Natural killer cell (primary cell): ENCODE results near the gene RAB9B. TPM values are rescaled to one million over a fixed set of nuclear protein-coding genes. Genes with fewer than 3 reads are reported as not detected.

Experiments used
- ATAC-seq, 3 donors: fragments of 150-1000 bp in 2 of 3; fragments of 200-7000 bp in 1 of 3; cut with Tn5 transposase; 1 replicate in 1 of 3; 2 replicates in 2 of 3; pipeline ENCODE4 v1.10.0; 2021; ENCODE audit warnings: mild to moderate bottlenecking in 2 of 3, moderate library complexity in 2 of 3
- DNase-seq, 2 donors: peaks; one replicate each; pipeline versions ENCODE4 v3.0.0 to v3.0.0-alpha.2; 2013 to 2021; ENCODE audit warnings: mixed read lengths in 1 of 2
- H3K27ac ChIP-seq: one replicate; pipeline ENCODE4 v1.5.1; 2013; ENCODE audit warnings: mild to moderate bottlenecking, low read length
- H3K27me3 ChIP-seq: one replicate; pipeline ENCODE4 v1.6.1; 2013; ENCODE audit warnings: low read length; ENCODE audit not compliant: control insufficient read depth, insufficient read depth
- H3K36me3 ChIP-seq: one replicate; pipeline ENCODE4 v1.6.1; 2013; ENCODE audit warnings: low read length; ENCODE audit not compliant: control insufficient read depth, insufficient read depth
- H3K4me1 ChIP-seq: one replicate; pipeline ENCODE4 v1.6.1; 2013; ENCODE audit warnings: low read length; ENCODE audit not compliant: control insufficient read depth, insufficient read depth
- H3K4me3 ChIP-seq: one replicate; pipeline ENCODE4 v1.5.1; 2013; ENCODE audit warnings: low read length
- H3K9me3 ChIP-seq: one replicate; pipeline ENCODE4 v1.6.1; 2013; ENCODE audit warnings: low read length; ENCODE audit not compliant: control insufficient read depth, insufficient read depth
- H3K27ac Mint-ChIP-seq, 2 donors: one replicate each; pipeline ENCODE4 v1.8.0; 2022; ENCODE audit warnings: mild to moderate bottlenecking in 2 of 2, mixed read lengths in 2 of 2, moderate library complexity in 1 of 2
- H3K27me3 Mint-ChIP-seq, 2 donors: one replicate each; pipeline ENCODE4 v1.8.0; 2022; ENCODE audit warnings: low read depth in 2 of 2, mixed read lengths in 2 of 2
- H3K36me3 Mint-ChIP-seq: one replicate; pipeline ENCODE4 v1.8.0; 2022; ENCODE audit warnings: mixed read lengths
- H3K4me1 Mint-ChIP-seq, 2 donors: one replicate each; pipeline ENCODE4 v1.8.0; 2022; ENCODE audit warnings: mixed read lengths in 2 of 2
- H3K4me3 Mint-ChIP-seq: one replicate; pipeline ENCODE4 v1.8.0; 2022; ENCODE audit warnings: mild to moderate bottlenecking, moderate library complexity, mixed read lengths
- H3K9me3 Mint-ChIP-seq, 2 donors: one replicate each; pipeline ENCODE4 v1.8.0; 2022; ENCODE audit warnings: mixed read lengths in 2 of 2
- WGBS: methylation state at CpG from one replicate; pipeline ENCODE4 v1.1.7; 2013; ENCODE audit warnings: missing lambda C conversion rate; ENCODE audit not compliant: insufficient coverage; 5-methylcytosine and 5-hydroxymethylcytosine counted together
- intact Hi-C: fragments of 100-400 bp; cut with micrococcal nuclease; formaldehyde crosslinking; loops from one replicate; pipeline ENCODE4 v1.14.2; 2022
- total RNA-seq, 4 donors: library from RNA; stranded (reverse); fragments of 120-200 nt in 1 of 4; gene quantifications; one replicate each; pipeline versions ENCODE4 v1.2.3 to v1.2.4, GENCODE V29; 2013 to 2022
- TF ChIP-seq, protein P1 (sequence below): fragments of 200-600 bp; IDR thresholded peaks from one replicate; pipeline ENCODE4 v1.8.0; 2022; ENCODE audit warnings: antibody characterized with exemption

RAB9B gene
- total RNA-seq, 3 donors from 2014 or later (not counting 1 experiment from before 2014, with no cell fraction given), result 0.45 to 0.64 (median 0.50) TPM

DNA sequence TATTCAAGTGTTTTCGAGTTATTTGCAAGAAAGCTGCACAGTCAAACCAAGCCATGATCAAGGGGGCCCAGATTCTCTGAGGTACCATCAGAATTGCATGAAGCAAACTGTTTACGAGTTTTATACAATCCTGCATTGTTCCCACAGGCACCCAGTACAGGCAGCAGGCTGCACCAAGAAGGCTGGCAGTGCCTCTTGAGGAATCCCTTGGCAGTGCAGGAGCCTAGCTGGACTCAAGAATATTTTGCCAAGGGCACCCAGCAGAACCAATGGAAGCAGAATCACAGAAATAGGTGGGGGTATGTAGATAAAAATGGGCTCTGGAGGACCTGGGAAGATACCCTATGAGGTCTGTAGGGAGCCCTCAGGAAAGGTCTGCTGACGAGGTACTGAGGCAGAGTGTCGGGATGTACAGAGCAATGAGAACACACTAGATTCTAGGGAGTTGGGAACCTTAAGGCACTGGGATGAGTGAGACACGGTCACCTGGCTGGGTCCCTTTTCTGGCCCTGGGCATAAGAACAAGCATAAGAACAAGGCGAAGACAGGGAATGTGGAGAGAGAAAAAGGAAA, 57.9 kb downstream of the RAB9B start:
- H3K4me1 ChIP-seq, result no peaks in the 10 kb centered on the region
- 78% methylated on average over 6 of the region's 6 CpGs for WGBS
- Mint-ChIP-seq H3K27me3 (peaks cover 0 to 2% of the 10 kb centered on the region in 2 donors), H3K4me1 (no peaks in the 10 kb centered on the region), H3K4me3 (no peak overlapping the region), H3K9me3 (no peaks in the 10 kb centered on the region), H3K27ac (no peak overlapping the region), H3K36me3 (no peaks in the 10 kb centered on the region)
- H3K27ac ChIP-seq, result no peak overlapping the region
- ATAC-seq (no peak), DNase-seq (no peak)
- intact Hi-C loops, result no loop called here
- H3K4me3 ChIP-seq, result no peak overlapping the region
- no peaks in the 10 kb centered on the region for H3K9me3 ChIP-seq
- H3K36me3 ChIP-seq, result no peaks in the 10 kb centered on the region
- TF ChIP-seq, protein P1, sequence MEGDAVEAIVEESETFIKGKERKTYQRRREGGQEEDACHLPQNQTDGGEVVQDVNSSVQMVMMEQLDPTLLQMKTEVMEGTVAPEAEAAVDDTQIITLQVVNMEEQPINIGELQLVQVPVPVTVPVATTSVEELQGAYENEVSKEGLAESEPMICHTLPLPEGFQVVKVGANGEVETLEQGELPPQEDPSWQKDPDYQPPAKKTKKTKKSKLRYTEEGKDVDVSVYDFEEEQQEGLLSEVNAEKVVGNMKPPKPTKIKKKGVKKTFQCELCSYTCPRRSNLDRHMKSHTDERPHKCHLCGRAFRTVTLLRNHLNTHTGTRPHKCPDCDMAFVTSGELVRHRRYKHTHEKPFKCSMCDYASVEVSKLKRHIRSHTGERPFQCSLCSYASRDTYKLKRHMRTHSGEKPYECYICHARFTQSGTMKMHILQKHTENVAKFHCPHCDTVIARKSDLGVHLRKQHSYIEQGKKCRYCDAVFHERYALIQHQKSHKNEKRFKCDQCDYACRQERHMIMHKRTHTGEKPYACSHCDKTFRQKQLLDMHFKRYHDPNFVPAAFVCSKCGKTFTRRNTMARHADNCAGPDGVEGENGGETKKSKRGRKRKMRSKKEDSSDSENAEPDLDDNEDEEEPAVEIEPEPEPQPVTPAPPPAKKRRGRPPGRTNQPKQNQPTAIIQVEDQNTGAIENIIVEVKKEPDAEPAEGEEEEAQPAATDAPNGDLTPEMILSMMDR, result no peak
- H3K27me3 ChIP-seq, result no peaks in the 10 kb centered on the region

GRCh38 chrX:103773445-103773844, 58.6 kb downstream of the RAB9B start:
- no peak for DNase-seq
- Histone ChIP-seq H3K36me3 (no peaks in the 10 kb centered on the region), H3K4me1 (no peaks in the 10 kb centered on the region), H3K27me3 (no peaks in the 10 kb centered on the region), H3K4me3 (no peak overlapping the region), H3K27ac (no peak overlapping the region), H3K9me3 (no peaks in the 10 kb centered on the region)
- H3K4me1 Mint-ChIP-seq, result no peaks in the 10 kb centered on the region
- 79% methylated on average over 3 of the region's 3 CpGs for WGBS
- peaks cover 0 to 2% of the 10 kb centered on the region in 2 donors for H3K27me3 Mint-ChIP-seq
- TF ChIP-seq, protein P1, result no peak
- H3K27ac Mint-ChIP-seq, result no peak overlapping the region
- intact Hi-C loops, result no loop called here
- no peaks in the 10 kb centered on the region for H3K36me3 Mint-ChIP-seq
- no peaks in the 10 kb centered on the region for H3K9me3 Mint-ChIP-seq
- H3K4me3 Mint-ChIP-seq, result no peak overlapping the region
- ATAC-seq, result no peak

Other genes starting within 250 kb of the RAB9B start
- gene TCEAL4, start 246.7 kb downstream of the RAB9B start, total RNA-seq, result 1 to 10 TPM; 3.2 to 5.2 (median 4.9) TPM
- gene TCEAL3, start 224.3 kb downstream of the RAB9B start, total RNA-seq, result 1 to 10 TPM; 6.2 to 8.7 (median 8.4) TPM
- 1 to 10 TPM; 6.4 to 7.1 (median 6.7) TPM for gene TCEAL1, start 203.3 kb downstream of the RAB9B start, total RNA-seq
- 100 to 1,000 TPM; 136 to 227 (median 141) TPM for gene MORF4L2, start 145.6 kb downstream of the RAB9B start, total RNA-seq
- gene TMEM31, start 121.3 kb downstream of the RAB9B start, total RNA-seq, result not detected
- not detected for gene PLP1, start 55.4 kb downstream of the RAB9B start, total RNA-seq
- gene TMSB15B, start 130.4 kb upstream of the RAB9B start, total RNA-seq, result 10 to 100 TPM in 1 of 3 donors, 1 to 10 TPM in 2; 3.8 to 10.3 (median 5.4) TPM
- not detected for gene H2BW1, start 181.5 kb upstream of the RAB9B start, total RNA-seq
- under 1 TPM in 1 of 3 donors, not detected in 2; 0.18 TPM for gene H2BW2, start 207.7 kb upstream of the RAB9B start, total RNA-seq
- 1 to 10 TPM; 2.0 to 4.1 (median 2.5) TPM for gene TMSB15C, start 244.0 kb upstream of the RAB9B start, total RNA-seq